Trophoblast cell (in vitro differentiated cells and primary cell): ENCODE results near the gene PCSK6.

ENCODE experiments used
- DNase-seq, 2 donors: peaks; one replicate each; pipeline ENCODE4 v3.0.0-alpha.2; 2016
- H2AFZ ChIP-seq: 2 replicates; pipeline ENCODE4 v1.6.1; 2013; ENCODE audit warnings: low read length, moderate library complexity, mild to moderate bottlenecking; ENCODE audit not compliant: insufficient read depth, poor library complexity
- H2AK5ac ChIP-seq: 2 replicates; pipeline ENCODE4 v1.6.1; 2013; ENCODE audit warnings: mild to moderate bottlenecking, low read length
- H2BK120ac ChIP-seq: 2 replicates; pipeline ENCODE4 v1.6.1; 2013; ENCODE audit warnings: low read length, mild to moderate bottlenecking, moderate library complexity; ENCODE audit not compliant: insufficient read depth, poor library complexity
- H2BK12ac ChIP-seq: 2 replicates; pipeline ENCODE4 v1.6.1; 2013; ENCODE audit warnings: mild to moderate bottlenecking, low read length, moderate library complexity
- H2BK5ac ChIP-seq: 2 replicates; pipeline ENCODE4 v1.6.1; 2013; ENCODE audit warnings: low read length, low read depth, moderate library complexity, mild to moderate bottlenecking; ENCODE audit not compliant: poor library complexity
- H3K14ac ChIP-seq: 2 replicates; pipeline ENCODE4 v1.6.1; 2013; ENCODE audit warnings: mild to moderate bottlenecking, low read length
- H3K18ac ChIP-seq: 2 replicates; pipeline ENCODE4 v1.6.1; 2013; ENCODE audit warnings: mild to moderate bottlenecking, low read length
- H3K23ac ChIP-seq: 2 replicates; pipeline ENCODE4 v1.6.1; 2013; ENCODE audit warnings: low read length
- H3K27ac ChIP-seq: 2 replicates; pipeline ENCODE4 v1.5.1; 2013; ENCODE audit warnings: low read depth, mild to moderate bottlenecking, inconsistent platforms, low read length, moderate library complexity
- H3K27me3 ChIP-seq: 2 replicates; pipeline ENCODE4 v1.6.1; 2013; ENCODE audit warnings: inconsistent platforms, mild to moderate bottlenecking, low read length, moderate library complexity; ENCODE audit not compliant: insufficient read depth
- H3K36me3 ChIP-seq, 2 experiments: 1 replicate in 1 of 2; 2 replicates in 1 of 2; pipeline ENCODE4 v1.6.1; 2013; ENCODE audit warnings: low read length in 2 of 2, mild to moderate bottlenecking in 2 of 2, moderate library complexity in 1 of 2; ENCODE audit not compliant: insufficient read depth in 2 of 2, control insufficient read depth in 1 of 2
- H3K4ac ChIP-seq: 2 replicates; pipeline ENCODE4 v1.6.1; 2013; ENCODE audit warnings: low read depth, mild to moderate bottlenecking, low read length, moderate library complexity
- H3K4me1 ChIP-seq, 2 experiments: 1 replicate in 1 of 2; 2 replicates in 1 of 2; pipeline ENCODE4 v1.6.1; 2013; ENCODE audit warnings: low read length in 2 of 2, mild to moderate bottlenecking in 2 of 2, moderate library complexity in 1 of 2; ENCODE audit not compliant: insufficient read depth in 2 of 2, control insufficient read depth in 1 of 2
- H3K4me2 ChIP-seq: 2 replicates; pipeline ENCODE4 v1.6.1; 2013; ENCODE audit warnings: inconsistent platforms, mild to moderate bottlenecking, low read length, moderate library complexity
- H3K4me3 ChIP-seq: 2 replicates; pipeline ENCODE4 v1.5.1; 2013; ENCODE audit warnings: mild to moderate bottlenecking, low read depth, low read length, inconsistent platforms
- H3K79me1 ChIP-seq: one replicate; pipeline ENCODE4 v1.6.1; 2013; ENCODE audit warnings: low read length
- H3K79me2 ChIP-seq: 2 replicates; pipeline ENCODE4 v1.6.1; 2013; ENCODE audit warnings: low read length, mild to moderate bottlenecking; ENCODE audit not compliant: control insufficient read depth, insufficient read depth, poor library complexity
- H3K9ac ChIP-seq: 2 replicates; pipeline ENCODE4 v1.6.1; 2013; ENCODE audit warnings: mild to moderate bottlenecking, low read length
- H3K9me3 ChIP-seq: 2 replicates; pipeline ENCODE4 v1.6.1; 2013; ENCODE audit warnings: low read depth, mild to moderate bottlenecking, control low read depth, inconsistent platforms, low read length; ENCODE audit not compliant: insufficient read depth
- H4K12ac ChIP-seq: 2 replicates; pipeline ENCODE4 v1.6.1; 2013; ENCODE audit warnings: low read depth, mild to moderate bottlenecking, low read length, moderate library complexity
- H4K8ac ChIP-seq: 2 replicates; pipeline ENCODE4 v1.6.1; 2013; ENCODE audit warnings: low read depth, mild to moderate bottlenecking, low read length, moderate library complexity
- H4K91ac ChIP-seq: one replicate; pipeline ENCODE4 v1.6.1; 2013; ENCODE audit warnings: low read depth, mild to moderate bottlenecking, low read length, moderate library complexity
- WGBS: extraction: QIAGEN DNeasy Blood & Tissue Kit; methylation state at CpG from one replicate; pipeline ENCODE4 v1.1.7; 2013; ENCODE audit warnings: missing lambda C conversion rate; ENCODE audit not compliant: insufficient read length, insufficient coverage; ENCODE audit errors: extremely low coverage; 5-methylcytosine and 5-hydroxymethylcytosine counted together

PCSK6 gene

GRCh38 chr15:101397521-101398003, 91.9 kb downstream of the PCSK6 start:
- no peak overlapping the region for H3K4ac ChIP-seq
- no peaks in the 10 kb centered on the region for H3K9me3 ChIP-seq

GRCh38 chr15:101396484-101397261, 92.8 kb downstream of the PCSK6 start:
- no peak overlapping the region for H3K9ac ChIP-seq
- H3K27ac ChIP-seq, result no peak overlapping the region
- no peak for DNase-seq
- no peak overlapping the region for H3K4ac ChIP-seq
- no peaks in the 10 kb centered on the region for H3K9me3 ChIP-seq
- WGBS, result no CpG with 5 or more reads among the region's 19 CpGs
- H2AFZ ChIP-seq, result no peak overlapping the region
- no peaks in the 10 kb centered on the region for H3K79me1 ChIP-seq
- no peak overlapping the region for H2BK12ac ChIP-seq
- no peak overlapping the region for H3K18ac ChIP-seq
- no peak overlapping the region for H4K8ac ChIP-seq
- H2BK120ac ChIP-seq, result no peak overlapping the region
- no peaks in the 10 kb centered on the region for H3K27me3 ChIP-seq
- H3K79me2 ChIP-seq, result no peaks in the 10 kb centered on the region
- no peak overlapping the region for H4K12ac ChIP-seq
- no peaks in the 10 kb centered on the region for H3K36me3 ChIP-seq
- no peak overlapping the region for H3K4me3 ChIP-seq
- no peak overlapping the region for H4K91ac ChIP-seq
- H2BK5ac ChIP-seq, result no peak overlapping the region
- no peak overlapping the region for H3K23ac ChIP-seq
- H2AK5ac ChIP-seq, result no peak overlapping the region
- H3K14ac ChIP-seq, result no peak overlapping the region
- no peaks in the 10 kb centered on the region for H3K4me1 ChIP-seq
- no peak overlapping the region for H3K4me2 ChIP-seq

More at GRCh38 chr15:101397521-101398003, 91.9 kb downstream of the PCSK6 start:
- H3K14ac ChIP-seq, result no peak overlapping the region
- H3K36me3 ChIP-seq, result no peaks in the 10 kb centered on the region
- H3K79me2 ChIP-seq, result no peaks in the 10 kb centered on the region
- H4K12ac ChIP-seq, result no peak overlapping the region
- H3K23ac ChIP-seq, result no peak overlapping the region
- no peak for DNase-seq
- H2BK120ac ChIP-seq, result no peak overlapping the region
- no peak overlapping the region for H4K91ac ChIP-seq
- no peak overlapping the region for H3K9ac ChIP-seq
- H3K4me2 ChIP-seq, result no peak overlapping the region
- no peak overlapping the region for H2BK5ac ChIP-seq
- H3K27ac ChIP-seq, result no peak overlapping the region
- no peaks in the 10 kb centered on the region for H3K4me1 ChIP-seq
- H2AFZ ChIP-seq, result no peak overlapping the region
- no peak overlapping the region for H3K4me3 ChIP-seq
- H3K18ac ChIP-seq, result no peak overlapping the region
- H2AK5ac ChIP-seq, result no peak overlapping the region
- H3K79me1 ChIP-seq, result no peaks in the 10 kb centered on the region
- no CpG with 5 or more reads among the region's 12 CpGs for WGBS
- no peak overlapping the region for H4K8ac ChIP-seq
- no peaks in the 10 kb centered on the region for H3K27me3 ChIP-seq
- H2BK12ac ChIP-seq, result no peak overlapping the region

GRCh38 chr15:101394654-101395053, 94.9 kb downstream of the PCSK6 start:
- Histone ChIP-seq H2BK12ac (no peak overlapping the region), H2BK120ac (no peak overlapping the region), H3K4me2 (no peak overlapping the region), H3K36me3 (no peaks in the 10 kb centered on the region), H2AK5ac (no peak overlapping the region), H3K79me1 (no peaks in the 10 kb centered on the region), H4K12ac (no peak overlapping the region), H3K9me3 (no peaks in the 10 kb centered on the region), H3K27me3 (no peaks in the 10 kb centered on the region), H3K4me1 (peaks cover 0 to 3% of the 10 kb centered on the region in 2 experiments), H2BK5ac (no peak overlapping the region), H2AFZ (no peak overlapping the region), H3K79me2 (no peaks in the 10 kb centered on the region), H3K27ac (no peak overlapping the region), H3K4ac (no peak overlapping the region), H4K8ac (no peak overlapping the region), H3K14ac (no peak overlapping the region), H3K18ac (no peak overlapping the region), H3K23ac (no peak overlapping the region), H3K9ac (no peak overlapping the region), H4K91ac (no peak overlapping the region), H3K4me3 (no peak overlapping the region)
- no peak for DNase-seq
- WGBS, result no CpG with 5 or more reads among the region's 11 CpGs

- Histone ChIP-seq H3K36me3 (no peaks in the 10 kb centered on the region), H2AK5ac (no peak overlapping the region), H3K4me1 (peaks cover 0 to 3% of the 10 kb centered on the region in 2 experiments), H4K8ac (no peak overlapping the region), H4K12ac (no peak overlapping the region), H4K91ac (no peak overlapping the region), H3K4me3 (no peak overlapping the region), H3K27ac (no peak overlapping the region), H3K9me3 (peaks cover 1% of the 10 kb centered on the region), H3K79me2 (no peaks in the 10 kb centered on the region), H3K14ac (no peak overlapping the region), H3K4ac (no peak overlapping the region), H3K9ac (no peak overlapping the region), H3K27me3 (no peaks in the 10 kb centered on the region), H3K23ac (no peak overlapping the region), H2BK5ac (no peak overlapping the region), H3K18ac (no peak overlapping the region), H2BK12ac (no peak overlapping the region), H2AFZ (no peak overlapping the region), H3K4me2 (no peak overlapping the region), H2BK120ac (no peak overlapping the region), H3K79me1 (no peaks in the 10 kb centered on the region)
- WGBS, result no CpG with 5 or more reads among the region's 12 CpGs
- no peak for DNase-seq
These were observed 95.4 kb downstream of the PCSK6 start for GRCh38 chr15:101394056-101394630.
